ENCODE data around the gene DENND1A.

DNA sequence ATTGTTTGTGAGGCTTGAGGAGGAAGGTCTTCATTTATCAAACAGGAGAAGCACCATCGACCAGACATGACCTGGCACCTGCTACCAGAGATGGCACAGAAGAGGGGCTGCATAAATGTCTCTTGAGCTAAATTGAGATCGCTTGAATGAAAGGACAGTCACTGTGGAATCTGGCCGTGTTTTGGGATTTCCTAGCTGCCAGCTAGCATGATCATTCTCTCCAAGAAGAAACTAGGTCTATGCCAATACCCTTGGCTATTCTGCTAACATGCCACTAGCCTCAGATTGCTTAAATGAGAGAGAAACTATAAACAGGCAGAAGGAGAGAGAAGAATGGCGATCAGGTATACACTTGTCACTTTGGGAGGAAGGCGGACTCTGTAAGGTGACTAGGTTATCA lies 324.6 kb downstream of the DENND1A start:
- TF ChIP-seq, protein P1, sequence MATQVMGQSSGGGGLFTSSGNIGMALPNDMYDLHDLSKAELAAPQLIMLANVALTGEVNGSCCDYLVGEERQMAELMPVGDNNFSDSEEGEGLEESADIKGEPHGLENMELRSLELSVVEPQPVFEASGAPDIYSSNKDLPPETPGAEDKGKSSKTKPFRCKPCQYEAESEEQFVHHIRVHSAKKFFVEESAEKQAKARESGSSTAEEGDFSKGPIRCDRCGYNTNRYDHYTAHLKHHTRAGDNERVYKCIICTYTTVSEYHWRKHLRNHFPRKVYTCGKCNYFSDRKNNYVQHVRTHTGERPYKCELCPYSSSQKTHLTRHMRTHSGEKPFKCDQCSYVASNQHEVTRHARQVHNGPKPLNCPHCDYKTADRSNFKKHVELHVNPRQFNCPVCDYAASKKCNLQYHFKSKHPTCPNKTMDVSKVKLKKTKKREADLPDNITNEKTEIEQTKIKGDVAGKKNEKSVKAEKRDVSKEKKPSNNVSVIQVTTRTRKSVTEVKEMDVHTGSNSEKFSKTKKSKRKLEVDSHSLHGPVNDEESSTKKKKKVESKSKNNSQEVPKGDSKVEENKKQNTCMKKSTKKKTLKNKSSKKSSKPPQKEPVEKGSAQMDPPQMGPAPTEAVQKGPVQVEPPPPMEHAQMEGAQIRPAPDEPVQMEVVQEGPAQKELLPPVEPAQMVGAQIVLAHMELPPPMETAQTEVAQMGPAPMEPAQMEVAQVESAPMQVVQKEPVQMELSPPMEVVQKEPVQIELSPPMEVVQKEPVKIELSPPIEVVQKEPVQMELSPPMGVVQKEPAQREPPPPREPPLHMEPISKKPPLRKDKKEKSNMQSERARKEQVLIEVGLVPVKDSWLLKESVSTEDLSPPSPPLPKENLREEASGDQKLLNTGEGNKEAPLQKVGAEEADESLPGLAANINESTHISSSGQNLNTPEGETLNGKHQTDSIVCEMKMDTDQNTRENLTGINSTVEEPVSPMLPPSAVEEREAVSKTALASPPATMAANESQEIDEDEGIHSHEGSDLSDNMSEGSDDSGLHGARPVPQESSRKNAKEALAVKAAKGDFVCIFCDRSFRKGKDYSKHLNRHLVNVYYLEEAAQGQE (IDR thresholded peaks at IDR 0.05; ENCODE audit: borderline replicate concordance in 1 of 2, low read depth in 1 of 2, low read length in 2 of 2): no peak
- no peak for TF ChIP-seq MIER3 (CRISPR knock-in tag; IDR thresholded peaks at IDR 0.05; ENCODE audit: borderline replicate concordance)
- TF ChIP-seq ZNF253 (CRISPR knock-in tag; IDR thresholded peaks at IDR 0.05; ENCODE audit: borderline replicate concordance): no peak
- TF ChIP-seq, protein P2, sequence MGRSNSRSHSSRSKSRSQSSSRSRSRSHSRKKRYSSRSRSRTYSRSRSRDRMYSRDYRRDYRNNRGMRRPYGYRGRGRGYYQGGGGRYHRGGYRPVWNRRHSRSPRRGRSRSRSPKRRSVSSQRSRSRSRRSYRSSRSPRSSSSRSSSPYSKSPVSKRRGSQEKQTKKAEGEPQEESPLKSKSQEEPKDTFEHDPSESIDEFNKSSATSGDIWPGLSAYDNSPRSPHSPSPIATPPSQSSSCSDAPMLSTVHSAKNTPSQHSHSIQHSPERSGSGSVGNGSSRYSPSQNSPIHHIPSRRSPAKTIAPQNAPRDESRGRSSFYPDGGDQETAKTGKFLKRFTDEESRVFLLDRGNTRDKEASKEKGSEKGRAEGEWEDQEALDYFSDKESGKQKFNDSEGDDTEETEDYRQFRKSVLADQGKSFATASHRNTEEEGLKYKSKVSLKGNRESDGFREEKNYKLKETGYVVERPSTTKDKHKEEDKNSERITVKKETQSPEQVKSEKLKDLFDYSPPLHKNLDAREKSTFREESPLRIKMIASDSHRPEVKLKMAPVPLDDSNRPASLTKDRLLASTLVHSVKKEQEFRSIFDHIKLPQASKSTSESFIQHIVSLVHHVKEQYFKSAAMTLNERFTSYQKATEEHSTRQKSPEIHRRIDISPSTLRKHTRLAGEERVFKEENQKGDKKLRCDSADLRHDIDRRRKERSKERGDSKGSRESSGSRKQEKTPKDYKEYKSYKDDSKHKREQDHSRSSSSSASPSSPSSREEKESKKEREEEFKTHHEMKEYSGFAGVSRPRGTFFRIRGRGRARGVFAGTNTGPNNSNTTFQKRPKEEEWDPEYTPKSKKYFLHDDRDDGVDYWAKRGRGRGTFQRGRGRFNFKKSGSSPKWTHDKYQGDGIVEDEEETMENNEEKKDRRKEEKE (IDR thresholded peaks at IDR 0.05): no peak
- no peak for TF ChIP-seq YEATS4 (CRISPR knock-in tag; IDR thresholded peaks at IDR 0.05; ENCODE audit: borderline replicate concordance)
